DND-41 (cell line): ENCODE results near the gene NEK7.

Source experiments
- ATAC-seq: fragments of 200-7000 bp; cut with Tn5 transposase; 3 replicates; pipeline ENCODE4 v1.9.1; 2021; ENCODE audit warnings: low read depth; ENCODE audit not compliant: insufficient read depth
- DNase-seq: peaks from one replicate; pipeline ENCODE4 v3.0.0-alpha.2; 2020
- H2AFZ ChIP-seq: 2 replicates; pipeline ENCODE4 v1.6.0; 2012; ENCODE audit warnings: low read depth, low read length
- H3K27ac ChIP-seq: 2 replicates; pipeline ENCODE4 v1.5.1; 2012; ENCODE audit warnings: low read length, inconsistent platforms
- H3K27me3 ChIP-seq: fragments of 200-600 bp; sonication (generic); 2 replicates; pipeline ENCODE4 v1.6.0; 2012; ENCODE audit warnings: low read length, mild to moderate bottlenecking, inconsistent platforms; ENCODE audit not compliant: insufficient read depth, poor library complexity
- H3K36me3 ChIP-seq: 2 replicates; pipeline ENCODE4 v1.5.1; 2012; ENCODE audit warnings: low read length, inconsistent platforms; ENCODE audit not compliant: insufficient read depth
- H3K4me1 ChIP-seq: 2 replicates; pipeline ENCODE4 v1.5.1; 2012; ENCODE audit warnings: mild to moderate bottlenecking, low read length; ENCODE audit not compliant: insufficient read depth
- H3K4me2 ChIP-seq: 2 replicates; pipeline ENCODE4 v1.6.0; 2012; ENCODE audit warnings: mild to moderate bottlenecking, moderate library complexity, low read length, inconsistent platforms; ENCODE audit not compliant: insufficient read depth
- H3K4me3 ChIP-seq, 2 experiments: fragments of 200-600 bp in 1 of 2; shearing (Covaris generic) in 1 of 2; 2 replicates each; pipeline ENCODE4 v1.5.1; 2012 to 2016; ENCODE audit warnings: inconsistent platforms in 2 of 2, low read length in 2 of 2, mild to moderate bottlenecking in 2 of 2, low read depth in 1 of 2, moderate library complexity in 1 of 2
- H3K79me2 ChIP-seq: 2 replicates; pipeline ENCODE4 v1.6.0; 2012; ENCODE audit warnings: low read length, inconsistent platforms; ENCODE audit not compliant: insufficient read depth
- H3K9ac ChIP-seq: 2 replicates; pipeline ENCODE4 v1.6.0; 2012; ENCODE audit warnings: low read depth, mild to moderate bottlenecking, inconsistent platforms, low read length, moderate library complexity
- H3K9me3 ChIP-seq: 2 replicates; pipeline ENCODE4 v1.5.1; 2012; ENCODE audit warnings: low read length, moderate library complexity, mild to moderate bottlenecking, inconsistent platforms; ENCODE audit not compliant: insufficient read depth, severe bottlenecking
- H4K20me1 ChIP-seq: 2 replicates; pipeline ENCODE4 v1.6.0; 2012; ENCODE audit warnings: low read length; ENCODE audit not compliant: insufficient read depth
- CTCF ChIP-seq: IDR thresholded peaks from 2 replicates; pipeline ENCODE4 v1.5.1; 2012; ENCODE audit warnings: borderline replicate concordance, low read length, moderate library complexity, mild to moderate bottlenecking; ENCODE audit not compliant: poor library complexity, severe bottlenecking; ENCODE audit errors: extremely low read depth
- EZH2 ChIP-seq: IDR thresholded peaks from 3 replicates; pipeline ENCODE4 v1.6.1; 2012; ENCODE audit warnings: borderline replicate concordance, low read depth, mild to moderate bottlenecking, moderate library complexity, low read length, inconsistent platforms; ENCODE audit not compliant: severe bottlenecking

The NEK7 gene

GRCh38 chr1:198255784-198256183, 99.0 kb downstream of the NEK7 start:
- Histone ChIP-seq H2AFZ (no peak overlapping the region), H3K27me3 (no peaks in the 10 kb centered on the region), H3K4me2 (no peak overlapping the region), H3K4me1 (no peaks in the 10 kb centered on the region), H3K9me3 (no peaks in the 10 kb centered on the region), H3K4me3 (no peak overlapping the region), H3K27ac (no peak overlapping the region), H3K79me2 (peaks cover 73% of the 10 kb centered on the region), H3K36me3 (peaks cover 19% of the 10 kb centered on the region; the same call in 1 of the 2 replicates), H3K9ac (no peak overlapping the region), H4K20me1 (peaks cover 5% of the 10 kb centered on the region; the same call in 1 of the 2 replicates)
- DNase-seq (no peak), ATAC-seq (no peak)
- TF ChIP-seq CTCF (no peak), EZH2 (no peak)

DNA sequence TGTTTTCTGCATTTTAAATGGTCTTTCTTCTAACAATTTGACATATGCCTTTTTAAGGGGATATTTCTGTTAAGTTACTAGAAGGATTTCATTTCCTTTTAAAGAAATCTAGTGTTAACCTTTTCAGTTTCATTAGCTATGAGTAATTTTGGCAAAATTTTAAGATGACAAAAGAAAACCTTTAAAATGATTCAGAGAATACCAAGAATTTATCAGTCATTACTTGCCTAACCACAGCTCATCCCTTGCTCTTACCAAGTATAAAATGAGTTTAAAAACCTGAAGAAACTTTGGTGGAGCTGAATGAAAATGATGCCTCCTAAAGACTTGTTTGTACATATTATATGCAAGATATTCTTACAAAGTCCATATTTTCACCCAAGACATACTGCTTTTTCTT, 101.7 kb downstream of the NEK7 start:
- ATAC-seq (no peak), DNase-seq (no peak)
- no peak overlapping the region for H3K4me3 ChIP-seq
- H3K27me3 ChIP-seq, result no peaks in the 10 kb centered on the region
- H3K9me3 ChIP-seq, result no peaks in the 10 kb centered on the region
- peaks cover 5% of the 10 kb centered on the region; the same call in 1 of the 2 replicates for H4K20me1 ChIP-seq
- H2AFZ ChIP-seq, result no peak overlapping the region
- no peaks in the 10 kb centered on the region for H3K4me1 ChIP-seq
- peaks cover 22% of the 10 kb centered on the region; the same call in 1 of the 2 replicates for H3K36me3 ChIP-seq
- H3K4me2 ChIP-seq, result no peak overlapping the region
- no peak for TF ChIP-seq CTCF
- TF ChIP-seq EZH2, result no peak
- no peak overlapping the region for H3K9ac ChIP-seq
- H3K79me2 ChIP-seq, result peaks cover 81% of the 10 kb centered on the region
- H3K27ac ChIP-seq, result no peak overlapping the region

DNA sequence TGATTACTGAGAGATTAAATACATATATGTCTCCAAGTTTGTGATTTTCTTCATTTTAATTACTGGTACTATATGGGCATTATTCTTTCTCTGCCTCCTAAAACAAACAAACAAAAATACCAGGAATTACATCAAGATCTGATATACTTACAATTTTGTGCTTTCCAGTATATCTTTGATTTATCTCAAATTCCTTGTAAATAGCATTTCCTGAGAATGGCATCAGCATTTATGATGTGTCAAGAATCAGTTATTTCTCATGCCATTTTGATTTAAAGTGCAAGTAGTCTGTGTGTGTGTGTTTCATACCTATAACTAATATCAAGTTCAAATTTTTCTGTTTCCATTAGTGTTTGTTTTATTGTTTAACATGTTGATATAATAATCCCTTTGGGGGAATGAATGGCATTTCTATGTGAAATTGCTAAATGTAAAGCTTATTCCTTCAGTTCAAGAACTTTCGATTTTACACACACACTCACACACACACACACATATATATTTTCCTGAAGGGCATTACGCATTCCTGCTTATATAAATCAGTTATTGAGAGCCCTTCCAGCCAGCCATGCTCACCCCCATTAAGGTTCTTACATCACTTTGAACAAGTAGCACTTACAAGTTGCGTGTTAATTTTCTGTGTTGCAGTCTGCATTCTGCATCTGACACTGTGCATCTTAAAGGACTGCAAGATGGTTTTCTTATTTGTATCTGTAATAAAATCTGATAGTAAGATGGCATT, 102.7 kb downstream of the NEK7 start:
- no peak overlapping the region for H3K4me3 ChIP-seq
- peaks cover 17% of the 10 kb centered on the region; the same call in 1 of the 2 replicates for H3K36me3 ChIP-seq
- TF ChIP-seq CTCF (no peak), EZH2 (no peak)
- ATAC-seq (no peak), DNase-seq (no peak)
- no peaks in the 10 kb centered on the region for H3K4me1 ChIP-seq
- H3K9me3 ChIP-seq, result no peaks in the 10 kb centered on the region
- H3K27ac ChIP-seq, result no peak overlapping the region
- no peak overlapping the region for H3K4me2 ChIP-seq
- no peak overlapping the region for H3K9ac ChIP-seq
- peaks cover 73% of the 10 kb centered on the region for H3K79me2 ChIP-seq
- no peaks in the 10 kb centered on the region for H3K27me3 ChIP-seq
- 0 out of 2 replicates have a peak, but pooled peaks cover 5% of the 10 kb centered on the region for H4K20me1 ChIP-seq
- no peak overlapping the region for H2AFZ ChIP-seq
